ENCODE data around the gene WBP1. TPM values are rescaled to one million over a fixed set of nuclear protein-coding genes. Genes with fewer than 3 reads are reported as not detected.

The WBP1 gene
- total RNA-seq, 1 experiment from 2014 or later: 67.6 TPM

GRCh38 chr2:74472945-74473258 lies 14.7 kb downstream of the WBP1 start:
- H3K27ac ChIP-seq (ENCODE audit: low read length): peak overlapping the region; percentile 95
- intact Hi-C loops (cut with micrococcal nuclease; ENCODE audit: unreplicated experiment): no loop called here
- DNase-seq (ENCODE audit: low read depth, low spot score) (no peak), ATAC-seq (no peak; the same call in 1 of the 2 replicates)
- CTCF ChIA-PET: interaction anchor here (1.5 kb wide), 1 partner anchor 10 kb away, joined by 6 read pairs; the partner anchor contains the start of genes CCDC142 and TTC31
- BruUV-seq (replicated peaks): no TSS peak
- in situ Hi-C loops (cut with HindIII; ENCODE audit: low pct_unique_long_range_greater_than_20kb, low sequenced_read_pairs): no loop called here
- H3K4me1 ChIP-seq (ENCODE audit: control insufficient read depth, insufficient read depth, low read length): no peaks in the 10 kb centered on the region; the same call in 1 of the 2 replicates
- peak overlapping the region; percentile 70 to 86 for H3K4me3 ChIP-seq (ENCODE audit: low read depth in 2 of 2, low read length in 2 of 2)
- POLR2A ChIA-PET: no interaction called here
- no peaks in the 10 kb centered on the region for H3K27me3 ChIP-seq (ENCODE audit: control insufficient read depth, insufficient read depth, low read length)
- TF ChIP-seq, protein P1, sequence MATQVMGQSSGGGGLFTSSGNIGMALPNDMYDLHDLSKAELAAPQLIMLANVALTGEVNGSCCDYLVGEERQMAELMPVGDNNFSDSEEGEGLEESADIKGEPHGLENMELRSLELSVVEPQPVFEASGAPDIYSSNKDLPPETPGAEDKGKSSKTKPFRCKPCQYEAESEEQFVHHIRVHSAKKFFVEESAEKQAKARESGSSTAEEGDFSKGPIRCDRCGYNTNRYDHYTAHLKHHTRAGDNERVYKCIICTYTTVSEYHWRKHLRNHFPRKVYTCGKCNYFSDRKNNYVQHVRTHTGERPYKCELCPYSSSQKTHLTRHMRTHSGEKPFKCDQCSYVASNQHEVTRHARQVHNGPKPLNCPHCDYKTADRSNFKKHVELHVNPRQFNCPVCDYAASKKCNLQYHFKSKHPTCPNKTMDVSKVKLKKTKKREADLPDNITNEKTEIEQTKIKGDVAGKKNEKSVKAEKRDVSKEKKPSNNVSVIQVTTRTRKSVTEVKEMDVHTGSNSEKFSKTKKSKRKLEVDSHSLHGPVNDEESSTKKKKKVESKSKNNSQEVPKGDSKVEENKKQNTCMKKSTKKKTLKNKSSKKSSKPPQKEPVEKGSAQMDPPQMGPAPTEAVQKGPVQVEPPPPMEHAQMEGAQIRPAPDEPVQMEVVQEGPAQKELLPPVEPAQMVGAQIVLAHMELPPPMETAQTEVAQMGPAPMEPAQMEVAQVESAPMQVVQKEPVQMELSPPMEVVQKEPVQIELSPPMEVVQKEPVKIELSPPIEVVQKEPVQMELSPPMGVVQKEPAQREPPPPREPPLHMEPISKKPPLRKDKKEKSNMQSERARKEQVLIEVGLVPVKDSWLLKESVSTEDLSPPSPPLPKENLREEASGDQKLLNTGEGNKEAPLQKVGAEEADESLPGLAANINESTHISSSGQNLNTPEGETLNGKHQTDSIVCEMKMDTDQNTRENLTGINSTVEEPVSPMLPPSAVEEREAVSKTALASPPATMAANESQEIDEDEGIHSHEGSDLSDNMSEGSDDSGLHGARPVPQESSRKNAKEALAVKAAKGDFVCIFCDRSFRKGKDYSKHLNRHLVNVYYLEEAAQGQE (IDR thresholded peaks at IDR 0.05; ENCODE audit: insufficient read depth in 1 of 2, low read depth in 2 of 2, low read length in 1 of 2): no peak
- TF ChIP-seq TCF7L2 (IDR thresholded peaks at IDR 0.05; ENCODE audit: low read depth, low read length): no peak
- no peak for TF ChIP-seq POLR2AphosphoS5 (IDR thresholded peaks at IDR 0.05; ENCODE audit: low read depth, low read length)
- no peak for TF ChIP-seq CTCF (IDR thresholded peaks at IDR 0.05)
- no peak for TF ChIP-seq SIN3A (IDR thresholded peaks at IDR 0.05; ENCODE audit: borderline replicate concordance, insufficient read depth, low read depth, low read length)
- no peaks in the 10 kb centered on the region for H3K9me3 ChIP-seq (ENCODE audit: control insufficient read depth, insufficient read depth, low read depth, low read length)
- peaks cover 3% of the 10 kb centered on the region; the same call in 1 of the 2 replicates for H3K36me3 ChIP-seq (ENCODE audit: control insufficient read depth, insufficient read depth, low read length)

GRCh38 chr2:74474481-74474880 lies 16.2 kb downstream of the WBP1 start:
- intact Hi-C loops (cut with micrococcal nuclease; ENCODE audit: unreplicated experiment): no loop called here
- in situ Hi-C loops (cut with HindIII; ENCODE audit: low pct_unique_long_range_greater_than_20kb, low sequenced_read_pairs): no loop called here
- Histone ChIP-seq H3K4me1 (ENCODE audit: control insufficient read depth, insufficient read depth, low read length) (no peaks in the 10 kb centered on the region; the same call in 1 of the 2 replicates), H3K4me3 (ENCODE audit: low read depth in 2 of 2, low read length in 2 of 2) (no peak overlapping the region), H3K9me3 (ENCODE audit: control insufficient read depth, insufficient read depth, low read depth, low read length) (no peaks in the 10 kb centered on the region), H3K27me3 (ENCODE audit: control insufficient read depth, insufficient read depth, low read length) (no peaks in the 10 kb centered on the region), H3K27ac (ENCODE audit: low read length) (no peak overlapping the region), H3K36me3 (ENCODE audit: control insufficient read depth, insufficient read depth, low read length) (peaks cover 3% of the 10 kb centered on the region; the same call in 1 of the 2 replicates)
- CTCF ChIA-PET: interaction anchor here (0.7 kb wide), 1 partner anchor 734 kb away, joined by 8 read pairs; no protein-coding TSS in a partner anchor
- TF ChIP-seq CTCF (IDR thresholded peaks at IDR 0.05) (no peak), TCF7L2 (IDR thresholded peaks at IDR 0.05; ENCODE audit: low read depth, low read length) (no peak)
- TF ChIP-seq, protein P1 (IDR thresholded peaks at IDR 0.05; ENCODE audit: insufficient read depth in 1 of 2, low read depth in 2 of 2, low read length in 1 of 2): no peak
- ATAC-seq: no peak
- POLR2A ChIA-PET: interaction anchor here (0.7 kb wide), 2 partner anchors 16 to 53 kb away, joined by 7 to 9 read pairs; no protein-coding TSS in a partner anchor
- no TSS peak for BruUV-seq (replicated peaks)
- DNase-seq (ENCODE audit: low read depth, low spot score): no peak
